Endodermal cell (in vitro differentiated cells): ENCODE measurements around the gene RNPS1. TPM values are rescaled to one million over a fixed set of nuclear protein-coding genes. Genes with fewer than 3 reads are reported as not detected.

ENCODE experiments used
- DNase-seq: peaks from one replicate; pipeline ENCODE4 v3.0.0-alpha.2; 2017
- H3K27ac ChIP-seq: 2 replicates; pipeline ENCODE4 v1.5.1; 2013; ENCODE audit warnings: mild to moderate bottlenecking, low read depth, low read length, moderate library complexity
- H3K27me3 ChIP-seq: 2 replicates; pipeline ENCODE4 v1.6.1; 2013; ENCODE audit warnings: mild to moderate bottlenecking, low read length, moderate library complexity; ENCODE audit not compliant: insufficient read depth, control insufficient read depth, poor library complexity, severe bottlenecking
- H3K36me3 ChIP-seq: 2 replicates; pipeline ENCODE4 v1.7.0; 2013; ENCODE audit warnings: mild to moderate bottlenecking, low read length, moderate library complexity; ENCODE audit not compliant: control insufficient read depth, insufficient read depth
- H3K4me1 ChIP-seq: one replicate; pipeline ENCODE4 v1.7.0; 2013; ENCODE audit warnings: low read length; ENCODE audit not compliant: control insufficient read depth, insufficient read depth
- H3K4me3 ChIP-seq: 2 replicates; pipeline ENCODE4 v1.5.1; 2013; ENCODE audit warnings: mild to moderate bottlenecking, low read length, moderate library complexity
- H3K9ac ChIP-seq: 2 replicates; pipeline ENCODE4 v1.6.1; 2013; ENCODE audit warnings: mild to moderate bottlenecking, low read length, moderate library complexity; ENCODE audit not compliant: poor library complexity, severe bottlenecking; ENCODE audit errors: extremely low read depth
- H3K9me3 ChIP-seq: 2 replicates; pipeline ENCODE4 v1.6.1; 2013; ENCODE audit warnings: mild to moderate bottlenecking, low read length, moderate library complexity; ENCODE audit not compliant: control insufficient read depth
- H3K27ac Mint-ChIP-seq: 2 replicates; pipeline ENCODE4 v1.8.0; 2020; ENCODE audit warnings: mixed read lengths
- H3K27me3 Mint-ChIP-seq: 2 replicates; pipeline ENCODE4 v1.8.0; 2021; ENCODE audit warnings: mild to moderate bottlenecking, mixed read lengths; ENCODE audit not compliant: insufficient read depth
- H3K36me3 Mint-ChIP-seq: 2 replicates; pipeline ENCODE4 v1.8.0; 2020; ENCODE audit warnings: low read depth, mixed read lengths
- H3K4me1 Mint-ChIP-seq: 2 replicates; pipeline ENCODE4 v1.8.0; 2020; ENCODE audit warnings: mixed read lengths
- H3K4me3 Mint-ChIP-seq: 2 replicates; pipeline ENCODE4 v1.8.0; 2020; ENCODE audit warnings: mild to moderate bottlenecking, moderate library complexity, mixed read lengths
- H3K9me3 Mint-ChIP-seq: 2 replicates; pipeline ENCODE4 v1.8.0; 2020; ENCODE audit warnings: mild to moderate bottlenecking, mixed read lengths
- CTCF ChIP-seq: fragments of 200-600 bp; sonication (generic); conservative IDR thresholded peaks from 2 replicates; pipeline ENCODE4 v1.5.0; 2021; ENCODE audit warnings: antibody characterized with exemption, mild to moderate bottlenecking
- WGBS, 2 experiments: methylation state at CpG; one replicate each; pipeline versions ENCODE4 v1.1.5 to v1.1.7; 2013; ENCODE audit warnings: missing lambda C conversion rate in 2 of 2, mixed read lengths in 1 of 2; ENCODE audit not compliant: insufficient coverage in 1 of 2, insufficient read length in 1 of 2; 5-methylcytosine and 5-hydroxymethylcytosine counted together
- total RNA-seq, 2 donors: library from RNA; stranded (reverse); fragmentation: NEBNext Ultra II Directional in 1 of 2; extraction: Animal tissue kit (Norgen Biotek cat#: 25700) in 1 of 2; gene quantifications; 2 replicates in 1 of 2; 3 replicates in 1 of 2; pipeline ENCODE4 v1.2.1, GENCODE V29; 2021

The RNPS1 gene
- total RNA-seq, 2 donors from 2014 or later = 273 to 289 TPM

- H3K36me3 ChIP-seq = no peaks in the 10 kb centered on the region
- peak; percentile 38 for DNase-seq
- H3K27me3 Mint-ChIP-seq = no peaks in the 10 kb centered on the region
- no peak for TF ChIP-seq CTCF
- 86 to 88% methylated on average over 15 to 26 of the region's 26 CpGs for WGBS, 2 experiments
- no peaks in the 10 kb centered on the region for H3K4me1 ChIP-seq
- no peak overlapping the region for H3K4me3 Mint-ChIP-seq
- no peak overlapping the region for H3K4me3 ChIP-seq
- no peak overlapping the region for H3K27ac ChIP-seq
- H3K9ac ChIP-seq = no peak overlapping the region
- H3K4me1 Mint-ChIP-seq = no peaks in the 10 kb centered on the region
- H3K9me3 Mint-ChIP-seq = no peaks in the 10 kb centered on the region
- no peak overlapping the region for H3K27ac Mint-ChIP-seq
- no peaks in the 10 kb centered on the region for H3K36me3 Mint-ChIP-seq
- H3K27me3 ChIP-seq = no peaks in the 10 kb centered on the region
- H3K9me3 ChIP-seq = no peaks in the 10 kb centered on the region
These were observed 15.1 kb upstream of the RNPS1 start for GRCh38 chr16:2282866-2283555.

- no peak for DNase-seq
- Histone ChIP-seq H3K27ac (no peak overlapping the region), H3K36me3 (no peaks in the 10 kb centered on the region), H3K4me1 (no peaks in the 10 kb centered on the region), H3K4me3 (no peak overlapping the region), H3K9me3 (no peaks in the 10 kb centered on the region), H3K9ac (no peak overlapping the region), H3K27me3 (no peaks in the 10 kb centered on the region)
- Mint-ChIP-seq H3K4me1 (no peaks in the 10 kb centered on the region), H3K27ac (no peak overlapping the region), H3K4me3 (no peak overlapping the region), H3K9me3 (no peaks in the 10 kb centered on the region), H3K36me3 (no peaks in the 10 kb centered on the region), H3K27me3 (no peaks in the 10 kb centered on the region)
- no peak for TF ChIP-seq CTCF
- WGBS, 2 experiments = 69 to 86% methylated on average over 2 of the region's 5 CpGs
These were observed 14.3 kb upstream of the RNPS1 start for GRCh38 chr16:2282262-2282661.

- Histone ChIP-seq H3K9me3 (no peaks in the 10 kb centered on the region), H3K9ac (no peak overlapping the region), H3K4me1 (no peaks in the 10 kb centered on the region), H3K27me3 (no peaks in the 10 kb centered on the region), H3K36me3 (no peaks in the 10 kb centered on the region), H3K27ac (no peak overlapping the region), H3K4me3 (no peak overlapping the region)
- H3K4me1 Mint-ChIP-seq = no peaks in the 10 kb centered on the region
- H3K36me3 Mint-ChIP-seq = no peaks in the 10 kb centered on the region
- no peak overlapping the region for H3K4me3 Mint-ChIP-seq
- H3K27ac Mint-ChIP-seq = no peak overlapping the region
- 90 to 95% methylated on average over 24 of the region's 24 CpGs for WGBS, 2 experiments
- no peaks in the 10 kb centered on the region for H3K9me3 Mint-ChIP-seq
- peak; percentile 69 for DNase-seq
- H3K27me3 Mint-ChIP-seq = no peaks in the 10 kb centered on the region
- no peak for TF ChIP-seq CTCF
These were observed 13.1 kb upstream of the RNPS1 start for GRCh38 chr16:2280981-2281542.
